Progenitor cell of endocrine pancreas (in vitro differentiated cells): Measurements from ENCODE around the gene SGMS2. TPM values are rescaled to one million over a fixed set of nuclear protein-coding genes. Genes with fewer than 3 reads are reported as not detected.

ENCODE experiments used
- DNase-seq: peaks from one replicate; pipeline ENCODE4 v3.0.0; 2021; ENCODE audit warnings: low spot score; ENCODE audit not compliant: unreplicated experiment
- H3K27ac Mint-ChIP-seq: 2 replicates; pipeline ENCODE4 v1.8.0; 2021; ENCODE audit warnings: mild to moderate bottlenecking, moderate library complexity, mixed read lengths
- H3K27me3 Mint-ChIP-seq: 2 replicates; pipeline ENCODE4 v1.8.0; 2021; ENCODE audit warnings: mixed read lengths
- H3K36me3 Mint-ChIP-seq: 2 replicates; pipeline ENCODE4 v1.8.0; 2022; ENCODE audit warnings: mixed read lengths; ENCODE audit not compliant: insufficient read depth
- H3K4me1 Mint-ChIP-seq: 2 replicates; pipeline ENCODE4 v1.8.0; 2021; ENCODE audit warnings: low read depth, mixed read lengths
- H3K4me3 Mint-ChIP-seq: 2 replicates; pipeline ENCODE4 v1.8.0; 2021; ENCODE audit warnings: low read depth, mild to moderate bottlenecking, moderate library complexity, mixed read lengths
- H3K9me3 Mint-ChIP-seq: 2 replicates; pipeline ENCODE4 v1.8.0; 2021; ENCODE audit warnings: low read depth, mixed read lengths
- CTCF ChIP-seq: fragments of 200-600 bp; sonication (generic); IDR thresholded peaks from one replicate; pipeline ENCODE4 v1.5.0; 2021; ENCODE audit warnings: antibody characterized with exemption, mild to moderate bottlenecking; ENCODE audit not compliant: unreplicated experiment
- total RNA-seq: library from RNA; stranded (reverse); gene quantifications from 2 replicates; pipeline ENCODE4 v1.2.1, GENCODE V29; 2021

Gene SGMS2
- total RNA-seq, 1 donor from 2014 or later: 6.9 TPM

DNA sequence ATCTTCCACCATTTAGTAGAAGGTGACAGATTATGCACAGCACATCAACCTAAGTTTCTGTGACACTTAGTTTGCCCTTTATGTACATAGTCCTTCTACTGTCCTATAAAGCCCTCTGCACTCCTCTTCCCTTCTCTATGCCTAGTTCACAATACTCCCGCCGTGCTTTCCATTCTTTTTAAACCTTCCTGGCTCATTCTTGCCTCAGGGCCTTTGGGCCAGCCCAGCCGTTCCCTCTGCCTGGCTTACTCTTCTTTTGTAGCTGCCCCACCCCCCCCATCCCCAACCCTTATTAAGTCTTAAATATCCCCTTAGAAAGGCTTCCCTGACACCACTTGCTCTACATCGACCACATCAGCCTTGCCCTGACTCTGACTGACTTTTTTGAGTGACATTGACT lies 33.0 kb downstream of the SGMS2 start:
- no peak for DNase-seq
- TF ChIP-seq CTCF: no peak
- no peaks in the 10 kb centered on the region for H3K9me3 Mint-ChIP-seq
- H3K4me3 Mint-ChIP-seq: no peak overlapping the region
- H3K27me3 Mint-ChIP-seq: no peaks in the 10 kb centered on the region
- H3K4me1 Mint-ChIP-seq: no peaks in the 10 kb centered on the region
- H3K27ac Mint-ChIP-seq: peak overlapping the region; percentile 72
- H3K36me3 Mint-ChIP-seq: no peaks in the 10 kb centered on the region

- Mint-ChIP-seq H3K9me3 (no peaks in the 10 kb centered on the region), H3K4me1 (no peaks in the 10 kb centered on the region), H3K27ac (peak overlapping the region; percentile 72), H3K36me3 (no peaks in the 10 kb centered on the region), H3K4me3 (no peak overlapping the region), H3K27me3 (no peaks in the 10 kb centered on the region)
- TF ChIP-seq CTCF: no peak
- DNase-seq: no peak
Observed at GRCh38 chr4:107858158-107858742, 33.5 kb downstream of the SGMS2 start.

GRCh38 chr4:107862658-107863057 lies 37.9 kb downstream of the SGMS2 start:
- Mint-ChIP-seq H3K27ac (no peak overlapping the region), H3K9me3 (no peaks in the 10 kb centered on the region), H3K36me3 (no peaks in the 10 kb centered on the region), H3K27me3 (no peaks in the 10 kb centered on the region), H3K4me3 (no peak overlapping the region), H3K4me1 (no peaks in the 10 kb centered on the region)
- TF ChIP-seq CTCF: no peak
- DNase-seq: no peak

- Mint-ChIP-seq H3K9me3 (no peaks in the 10 kb centered on the region), H3K27ac (no peak overlapping the region)
- TF ChIP-seq CTCF: no peak
Observed at GRCh38 chr4:107863416-107863815, 38.7 kb downstream of the SGMS2 start.

DNA sequence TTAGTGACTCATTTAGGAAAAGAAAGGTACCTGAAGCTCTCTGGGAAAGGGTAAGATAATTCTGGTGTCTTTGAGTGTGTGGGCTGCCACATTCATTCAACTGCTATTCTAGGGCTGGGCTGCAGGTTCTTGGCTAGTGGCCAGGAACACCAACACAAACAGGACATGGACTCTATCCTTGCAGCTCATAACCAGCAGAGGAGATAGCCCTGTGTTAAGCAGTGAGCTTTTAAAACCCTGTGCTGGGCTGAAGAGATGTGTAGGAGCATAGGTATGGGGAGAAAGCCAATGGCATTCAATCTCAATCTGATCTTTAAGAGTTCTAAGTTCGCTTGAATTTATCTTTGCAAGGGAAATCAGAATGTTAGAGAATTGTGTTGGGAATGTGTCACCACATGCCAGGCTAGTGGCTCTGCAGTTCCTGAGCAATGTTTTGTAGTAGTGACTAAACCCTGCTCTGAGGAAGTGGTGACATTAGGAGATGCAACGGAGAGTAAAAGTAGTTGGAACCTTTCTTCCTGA lies 39.2 kb downstream of the SGMS2 start:
- Mint-ChIP-seq H3K36me3 (no peaks in the 10 kb centered on the region), H3K27ac (no peak overlapping the region), H3K9me3 (no peaks in the 10 kb centered on the region), H3K4me1 (no peaks in the 10 kb centered on the region), H3K4me3 (no peak overlapping the region), H3K27me3 (no peaks in the 10 kb centered on the region)
- DNase-seq: no peak
- no peak for TF ChIP-seq CTCF

More at GRCh38 chr4:107863416-107863815, 38.7 kb downstream of the SGMS2 start:
- no peaks in the 10 kb centered on the region for H3K4me1 Mint-ChIP-seq
- H3K36me3 Mint-ChIP-seq: no peaks in the 10 kb centered on the region
- DNase-seq: no peak
- H3K27me3 Mint-ChIP-seq: no peaks in the 10 kb centered on the region
- H3K4me3 Mint-ChIP-seq: no peak overlapping the region
